ENCODE measurements around the gene RCAN1. TPM values are rescaled to one million over a fixed set of nuclear protein-coding genes. Genes with fewer than 3 reads are reported as not detected.

RCAN1 gene
- total RNA-seq, 1 experiment from 2014 or later, result 9.7 TPM

DNA sequence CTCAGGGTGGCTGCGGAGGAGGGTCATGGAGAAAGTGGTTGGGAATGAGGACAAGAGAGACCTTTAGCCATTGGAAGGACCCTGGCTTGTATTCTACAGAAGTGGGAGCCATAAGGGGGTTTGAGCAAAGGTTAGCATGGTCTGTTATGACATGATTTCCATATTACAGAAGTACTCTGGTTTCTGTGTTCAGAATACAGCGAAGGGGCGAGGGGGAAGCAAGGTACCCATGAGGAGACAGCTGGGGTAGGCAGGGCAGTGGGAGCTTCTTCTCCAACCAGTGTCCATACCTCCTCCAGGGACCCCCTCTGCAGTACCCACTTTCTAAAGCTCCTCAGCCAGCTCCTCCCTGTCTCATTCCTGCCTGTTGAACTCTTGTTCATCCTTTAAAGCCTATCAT lies 81.0 kb downstream of the RCAN1 start:
- Histone ChIP-seq H3K4me1 (ENCODE audit: control insufficient read depth in 1 of 2, insufficient read depth in 2 of 2, low read length in 2 of 2) (peaks cover 0 to 16% of the 10 kb centered on the region in 2 experiments; a peak in 2 of 4 replicates), H2AFZ (ENCODE audit: low read depth, low read length, poor library complexity, severe bottlenecking) (no peak overlapping the region), H3K79me2 (ENCODE audit: insufficient read depth, low read length) (no peaks in the 10 kb centered on the region), H4K20me1 (ENCODE audit: insufficient read depth) (no peaks in the 10 kb centered on the region), H3K4me2 (ENCODE audit: low read length) (no peak overlapping the region), H3K27ac (ENCODE audit: low read depth, low read length) (no peak overlapping the region), H3K9me2 (ENCODE audit: insufficient read depth) (no peaks in the 10 kb centered on the region), H3K36me3 (ENCODE audit: control insufficient read depth in 1 of 2, insufficient read depth in 2 of 2, low read length in 2 of 2) (no peaks in the 10 kb centered on the region), H3K9me3 (ENCODE audit: control insufficient read depth in 1 of 2, insufficient read depth in 1 of 2, low read depth in 1 of 2, low read length in 2 of 2) (no peaks in the 10 kb centered on the region), H3K4me3 (replicated peaks in 1 of 2; ENCODE audit: low read depth in 1 of 2, low read length in 2 of 2) (no peak overlapping the region), H3K27me3 (ENCODE audit: insufficient read depth, low read length) (no peaks in the 10 kb centered on the region), H3K9ac (ENCODE audit: low read length) (no peak overlapping the region)
- DNase-seq (ENCODE audit: low read depth, low spot score), result no peak
- TF ChIP-seq SIN3A (IDR thresholded peaks at IDR 0.05; ENCODE audit: low read depth) (no peak), RAD21 (IDR thresholded peaks at IDR 0.05; ENCODE audit: low read depth) (no peak), SP1 (IDR thresholded peaks at IDR 0.05; ENCODE audit: low read depth) (no peak), JUND (IDR thresholded peaks at IDR 0.05) (no peak), ELF1 (IDR thresholded peaks at IDR 0.05; ENCODE audit: borderline replicate concordance, low read depth) (no peak), SRF (IDR thresholded peaks at IDR 0.05; ENCODE audit: low read depth) (no peak), CEBPB (IDR thresholded peaks at IDR 0.05; ENCODE audit: low read depth) (no peak)
- TF ChIP-seq, protein P1, sequence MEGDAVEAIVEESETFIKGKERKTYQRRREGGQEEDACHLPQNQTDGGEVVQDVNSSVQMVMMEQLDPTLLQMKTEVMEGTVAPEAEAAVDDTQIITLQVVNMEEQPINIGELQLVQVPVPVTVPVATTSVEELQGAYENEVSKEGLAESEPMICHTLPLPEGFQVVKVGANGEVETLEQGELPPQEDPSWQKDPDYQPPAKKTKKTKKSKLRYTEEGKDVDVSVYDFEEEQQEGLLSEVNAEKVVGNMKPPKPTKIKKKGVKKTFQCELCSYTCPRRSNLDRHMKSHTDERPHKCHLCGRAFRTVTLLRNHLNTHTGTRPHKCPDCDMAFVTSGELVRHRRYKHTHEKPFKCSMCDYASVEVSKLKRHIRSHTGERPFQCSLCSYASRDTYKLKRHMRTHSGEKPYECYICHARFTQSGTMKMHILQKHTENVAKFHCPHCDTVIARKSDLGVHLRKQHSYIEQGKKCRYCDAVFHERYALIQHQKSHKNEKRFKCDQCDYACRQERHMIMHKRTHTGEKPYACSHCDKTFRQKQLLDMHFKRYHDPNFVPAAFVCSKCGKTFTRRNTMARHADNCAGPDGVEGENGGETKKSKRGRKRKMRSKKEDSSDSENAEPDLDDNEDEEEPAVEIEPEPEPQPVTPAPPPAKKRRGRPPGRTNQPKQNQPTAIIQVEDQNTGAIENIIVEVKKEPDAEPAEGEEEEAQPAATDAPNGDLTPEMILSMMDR (IDR thresholded peaks at IDR 0.05 in 2 of 3, conservative IDR thresholded peaks at IDR 0.05 in 1 of 3; ENCODE audit: borderline replicate concordance in 1 of 3, insufficient read depth in 1 of 3, low read depth in 2 of 3, low read length in 2 of 3), result no peak
- TF ChIP-seq, protein P2, sequence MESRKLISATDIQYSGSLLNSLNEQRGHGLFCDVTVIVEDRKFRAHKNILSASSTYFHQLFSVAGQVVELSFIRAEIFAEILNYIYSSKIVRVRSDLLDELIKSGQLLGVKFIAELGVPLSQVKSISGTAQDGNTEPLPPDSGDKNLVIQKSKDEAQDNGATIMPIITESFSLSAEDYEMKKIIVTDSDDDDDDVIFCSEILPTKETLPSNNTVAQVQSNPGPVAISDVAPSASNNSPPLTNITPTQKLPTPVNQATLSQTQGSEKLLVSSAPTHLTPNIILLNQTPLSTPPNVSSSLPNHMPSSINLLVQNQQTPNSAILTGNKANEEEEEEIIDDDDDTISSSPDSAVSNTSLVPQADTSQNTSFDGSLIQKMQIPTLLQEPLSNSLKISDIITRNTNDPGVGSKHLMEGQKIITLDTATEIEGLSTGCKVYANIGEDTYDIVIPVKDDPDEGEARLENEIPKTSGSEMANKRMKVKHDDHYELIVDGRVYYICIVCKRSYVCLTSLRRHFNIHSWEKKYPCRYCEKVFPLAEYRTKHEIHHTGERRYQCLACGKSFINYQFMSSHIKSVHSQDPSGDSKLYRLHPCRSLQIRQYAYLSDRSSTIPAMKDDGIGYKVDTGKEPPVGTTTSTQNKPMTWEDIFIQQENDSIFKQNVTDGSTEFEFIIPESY (IDR thresholded peaks at IDR 0.05; ENCODE audit: extremely low read depth, insufficient replicate concordance, low read length), result no peak
- ChIA-PET POLR2A (no interaction called here), RAD21 (ENCODE audit: low non-redundant PET in 1 of 2, low total read pairs in 2 of 2, uncharacterized antibody in 2 of 2, unreplicated experiment in 2 of 2) (no interaction called here), CTCF (interaction anchor here (0.9 kb wide), 1 partner anchor 10 kb away, joined by 3 read pairs; no protein-coding TSS in a partner anchor)
- no peak for ATAC-seq
- no TSS peak for BruUV-seq (replicated peaks)
- intact Hi-C loops (cut with micrococcal nuclease), result no loop called here
